Spleen (tissue), 7 donors: Measurements from ENCODE around the gene GIT1.

ENCODE experiments used
- CTCF ChIP-seq, 11 experiments: fragments of 200-600 bp in 7 of 11; fragments of 450-650 bp in 4 of 11; sonication (generic) in 4 of 11; IDR thresholded peaks in 8 of 11; conservative IDR thresholded peaks in 3 of 11; 1 replicate in 7 of 11; 2 replicates in 4 of 11; pipeline versions ENCODE4 v1.4.0 to v1.8.0; 2016 to 2021; ENCODE audit warnings: antibody characterized with exemption in 11 of 11, inconsistent platforms in 4 of 11, mild to moderate bottlenecking in 1 of 11
- POLR2A ChIP-seq, 3 donors: fragments of 450-650 bp; IDR thresholded peaks; one replicate each; pipeline ENCODE4 v1.5.1; 2017; ENCODE audit warnings: antibody characterized with exemption in 3 of 3, mild to moderate bottlenecking in 1 of 3
- POLR2AphosphoS5 ChIP-seq, 3 donors: sonication (generic); formaldehyde crosslinking; IDR thresholded peaks; one replicate each; pipeline ENCODE4 v1.5.1; 2017; ENCODE audit warnings: antibody characterized with exemption in 3 of 3
- donor health status: DM: no; HTN: no; CAD: no; lungs with moderate emphysema.
- donor health status: DM: no; HTN: no; CAD: no.
- donor health status: DM: no; HTN: no; CAD: no.

- no peak for TF ChIP-seq CTCF (IDR thresholded peaks at IDR 0.05 in 8 of 11, conservative IDR thresholded peaks at IDR 0.05 in 3 of 11)
- TF ChIP-seq POLR2A (IDR thresholded peaks at IDR 0.05): no peak
- TF ChIP-seq POLR2AphosphoS5 (IDR thresholded peaks at IDR 0.05): peak in 1 of 3 donors; percentile 26
These were observed 31.7 kb downstream of the GIT1 start for GRCh38 chr17:29557739-29558116.
